Anterior cingulate cortex (tissue), 58 donors: ENCODE results near the gene ARID1B.

Experiments
- DNase-seq, 58 donors: peaks; one replicate each; lab custom pipeline; 2025; lab: John Stamatoyannopoulos, UW

ARID1B gene

GRCh38 chr6:157059781-157060180, 282.6 kb downstream of the ARID1B start:
- peak in 2 of 58 donors; percentile 11 to 35 for DNase-seq

- no peak for DNase-seq
These were observed 283.3 kb downstream of the ARID1B start for GRCh38 chr6:157060440-157060952.

GRCh38 chr6:157061770-157062594, 284.8 kb downstream of the ARID1B start:
- no peak for DNase-seq

- no peak for DNase-seq
These were observed 286.2 kb downstream of the ARID1B start for GRCh38 chr6:157063176-157063905.

- DNase-seq, result no peak
These were observed 286.7 kb downstream of the ARID1B start for GRCh38 chr6:157063923-157064322.

- no peak for DNase-seq
These were observed 287.3 kb downstream of the ARID1B start for GRCh38 chr6:157064502-157064901.

- no peak for DNase-seq
These were observed 288.2 kb downstream of the ARID1B start for GRCh38 chr6:157065366-157065765.

GRCh38 chr6:157066781-157067491, 289.8 kb downstream of the ARID1B start:
- DNase-seq, result no peak

- DNase-seq, result no peak
These were observed 290.3 kb downstream of the ARID1B start for GRCh38 chr6:157067507-157067906.

- no peak for DNase-seq
These were observed 291.6 kb downstream of the ARID1B start for GRCh38 chr6:157068691-157069324.

GRCh38 chr6:157069585-157069984, 292.4 kb downstream of the ARID1B start:
- DNase-seq, result no peak

- DNase-seq, result no peak
These were observed 293.4 kb downstream of the ARID1B start for GRCh38 chr6:157070403-157071107.

- DNase-seq, result no peak
These were observed 294.9 kb downstream of the ARID1B start for GRCh38 chr6:157072128-157072527.

GRCh38 chr6:157073596-157073995, 296.4 kb downstream of the ARID1B start:
- no peak for DNase-seq

- no peak for DNase-seq
These were observed 297.8 kb downstream of the ARID1B start for GRCh38 chr6:157074969-157075368.

- no peak for DNase-seq
These were observed 298.6 kb downstream of the ARID1B start for GRCh38 chr6:157075549-157076450.

GRCh38 chr6:157076451-157076822, 299.3 kb downstream of the ARID1B start:
- DNase-seq, result no peak

- DNase-seq, result no peak
These were observed 300.1 kb downstream of the ARID1B start for GRCh38 chr6:157077251-157077650.

- DNase-seq, result no peak
These were observed 301.1 kb downstream of the ARID1B start for GRCh38 chr6:157078326-157078725.
